A549 (cell line): ENCODE results near the gene PPP2R3A. TPM values are rescaled to one million over a fixed set of nuclear protein-coding genes. Genes with fewer than 3 reads are reported as not detected.
A peak's percentile ranks its signal among the peaks of the same experiment; 100 is the strongest.

Experiments used
- ATAC-seq, 2 experiments: fragments of 200-7000 bp in 1 of 2; fragments of >200 bp in 1 of 2; cut with Nextera tagmentation in 1 of 2; cut with Tn5 transposase in 1 of 2; 3 replicates each; pipeline versions ENCODE4 v1.8.0 to v1.9.1; 2018 to 2020; ENCODE audit warnings: mild to moderate bottlenecking in 1 of 2, moderate library complexity in 1 of 2
- CTCF ChIA-PET: fragments of 300-600 bp; sonication (Branson Sonifier 250); formaldehyde crosslinking; extraction: SDS; loops from one replicate; lab custom pipeline; 2021; ENCODE audit warnings: antibody characterized with exemption, inconsistent platforms; lab: Yijun Ruan, JAX
- POLR2A ChIA-PET: fragments of 350-600 bp; formaldehyde crosslinking; extraction: SDS; loops from one replicate; lab custom pipeline; 2021; ENCODE audit warnings: antibody characterized with exemption, inconsistent platforms; lab: Yijun Ruan, JAX
- DNase-seq, 2 experiments: peaks; one replicate each; pipeline versions ENCODE4 v3.0.0 to v3.0.0-alpha.2; 2011 to 2016; ENCODE audit warnings: low read depth in 1 of 2, low spot score in 1 of 2
- FAIRE-seq: peaks from 2 replicates; lab custom pipeline; 2011; peaks lifted over from hg19 to GRCh38; lab: Jason Lieb, UNC
- H3K27ac ChIP-seq, 2 experiments: fragments of >200 bp; sonication (Bioruptor Twin); formaldehyde crosslinking; 3 replicates each; pipeline ENCODE4 v1.5.1; 2016 to 2017
- H3K4me1 ChIP-seq: fragments of >200 bp; sonication (Bioruptor Twin); formaldehyde crosslinking; 3 replicates; pipeline ENCODE4 v1.6.1; 2016
- H3K4me2 ChIP-seq: fragments of >200 bp; sonication (Bioruptor Twin); formaldehyde crosslinking; 3 replicates; pipeline ENCODE4 v1.6.1; 2016
- H3K4me3 ChIP-seq: fragments of >200 bp; sonication (Bioruptor Twin); formaldehyde crosslinking; 3 replicates; pipeline ENCODE4 v1.5.1; 2016
- H3K9me3 ChIP-seq: fragments of >200 bp; sonication (Bioruptor Twin); formaldehyde crosslinking; 3 replicates; pipeline ENCODE4 v1.6.1; 2016
- BHLHE40 ChIP-seq: IDR thresholded peaks from 2 replicates; pipeline ENCODE4 v1.6.1; 2012; ENCODE audit warnings: low read depth, low read length, inconsistent platforms
- CBX2 ChIP-seq: fragments of 200-600 bp; sonication (generic); IDR thresholded peaks from 2 replicates; pipeline ENCODE4 v1.6.1; 2016; ENCODE audit warnings: low read depth, mild to moderate bottlenecking, borderline replicate concordance
- CEBPB ChIP-seq, 2 experiments: fragments of >200 bp in 1 of 2; sonication (Bioruptor Twin) in 1 of 2; formaldehyde crosslinking in 1 of 2; IDR thresholded peaks; 2 replicates each; pipeline ENCODE4 v1.6.1; 2012 to 2016
- CHD4 ChIP-seq: fragments of 200-600 bp; sonication (generic); IDR thresholded peaks from 2 replicates; pipeline ENCODE4 v1.6.1; 2016; ENCODE audit warnings: antibody characterized with exemption, mild to moderate bottlenecking, borderline replicate concordance
- GATA3 ChIP-seq: IDR thresholded peaks from 2 replicates; pipeline ENCODE4 v1.6.1; 2012; ENCODE audit warnings: borderline replicate concordance
- HDAC2 ChIP-seq: fragments of 200-600 bp; sonication (generic); IDR thresholded peaks from 2 replicates; pipeline ENCODE4 v1.6.1; 2016
- HEYL ChIP-seq: fragments of 250-450 bp; sonication (Bioruptor Pico); IDR thresholded peaks from 2 replicates; pipeline ENCODE4 v1.8.0; 2021; ENCODE audit warnings: mild to moderate bottlenecking, moderate library complexity
- HOXB13 ChIP-seq: fragments of 250-450 bp; sonication (Bioruptor Pico); IDR thresholded peaks from 2 replicates; pipeline ENCODE4 v1.5.0; 2020; ENCODE audit warnings: low read depth, mild to moderate bottlenecking, moderate library complexity
- HOXB5 ChIP-seq: fragments of 250-450 bp; sonication (Bioruptor Pico); IDR thresholded peaks from 2 replicates; pipeline ENCODE4 v1.5.0; 2020; ENCODE audit warnings: mild to moderate bottlenecking, moderate library complexity
- JUN ChIP-seq, 2 experiments: fragments of >200 bp; sonication (Bioruptor Twin); formaldehyde crosslinking; IDR thresholded peaks; 2 replicates in 1 of 2; 3 replicates in 1 of 2; pipeline ENCODE4 v1.6.1; 2016 to 2017
- NPAS2 ChIP-seq: fragments of 250-450 bp; sonication (Bioruptor Pico); IDR thresholded peaks from 2 replicates; pipeline ENCODE4 v1.8.0; 2022; ENCODE audit warnings: mild to moderate bottlenecking, moderate library complexity, borderline replicate concordance
- PHF8 ChIP-seq: fragments of 200-600 bp; sonication (generic); IDR thresholded peaks from 2 replicates; pipeline ENCODE4 v1.6.1; 2016; ENCODE audit warnings: low read depth, mild to moderate bottlenecking, antibody characterized with exemption, moderate library complexity, borderline replicate concordance
- POLR2AphosphoS2 ChIP-seq: conservative IDR thresholded peaks from 2 replicates; pipeline ENCODE4 v1.6.1; 2012; ENCODE audit warnings: low read length, improper control_type of control experiment, inconsistent platforms
- RAD21 ChIP-seq, 2 experiments: fragments of >200 bp in 1 of 2; sonication (Bioruptor Twin) in 1 of 2; formaldehyde crosslinking in 1 of 2; IDR thresholded peaks in 1 of 2; conservative IDR thresholded peaks in 1 of 2; 2 replicates in 1 of 2; 3 replicates in 1 of 2; pipeline ENCODE4 v1.6.1; 2012 to 2018; ENCODE audit warnings: inconsistent platforms in 1 of 2
- RCOR1 ChIP-seq: fragments of 150-350 bp; IDR thresholded peaks from 2 replicates; pipeline ENCODE4 v1.6.1; 2014; ENCODE audit warnings: antibody characterized with exemption, low read length, low read depth
- RFX5 ChIP-seq: fragments of 450-650 bp; IDR thresholded peaks from 2 replicates; pipeline ENCODE4 v1.7.1; 2014; ENCODE audit warnings: antibody characterized with exemption, mild to moderate bottlenecking, moderate library complexity
- RNF2 ChIP-seq: fragments of 200-600 bp; sonication (generic); IDR thresholded peaks from 2 replicates; pipeline ENCODE4 v1.6.1; 2016; ENCODE audit warnings: low read depth, mild to moderate bottlenecking, antibody characterized with exemption, moderate library complexity, borderline replicate concordance
- SMC3 ChIP-seq: fragments of >200 bp; sonication (Bioruptor Twin); formaldehyde crosslinking; IDR thresholded peaks from 3 replicates; pipeline ENCODE4 v1.6.1; 2018; ENCODE audit warnings: inconsistent platforms
- SREBF2 ChIP-seq: fragments of 450-650 bp; IDR thresholded peaks from 2 replicates; pipeline ENCODE4 v1.6.1; 2014; ENCODE audit warnings: mild to moderate bottlenecking, moderate library complexity
- TFCP2L1 ChIP-seq: fragments of 250-450 bp; sonication (Bioruptor Pico); IDR thresholded peaks from 2 replicates; pipeline ENCODE4 v1.5.0; 2021; ENCODE audit warnings: mild to moderate bottlenecking
- ZFP36 ChIP-seq: fragments of 450-650 bp; IDR thresholded peaks from 2 replicates; pipeline ENCODE4 v1.6.1; 2014; ENCODE audit warnings: borderline replicate concordance; ENCODE audit not compliant: partially characterized antibody
- WGBS: methylation state at CpG from one replicate; pipeline ENCODE4 v1.1.6; 2017; ENCODE audit errors: missing lambda C conversion rate; 5-methylcytosine and 5-hydroxymethylcytosine counted together
- polyA plus RNA-seq, 4 experiments: library from polyadenylated mRNA; depleted of rRNA in 3 of 4; stranded (reverse); fragments of >200 nt; fragmentation: RNase III in 1 of 4; extraction: RNeasy Plus Mini Kit Qiagen cat#74134 plus additional on column Dnase treatment in 1 of 4; gene quantifications; 2 replicates in 3 of 4; 3 replicates in 1 of 4; pipeline ENCODE4 v1.2.3, GENCODE V29; 2011 to 2017
- TF ChIP-seq, protein P1 (sequence below): fragments of >200 bp; sonication (Bioruptor Twin); formaldehyde crosslinking; IDR thresholded peaks from 3 replicates; pipeline ENCODE4 v1.5.1; 2016
- TF ChIP-seq, protein P2 (sequence below): IDR thresholded peaks from 2 replicates; pipeline ENCODE4 v1.6.1; 2012
- TF ChIP-seq, protein P3 (sequence below): fragments of 150-350 bp; IDR thresholded peaks from 2 replicates; pipeline ENCODE4 v1.6.1; 2014; ENCODE audit warnings: low read depth, mild to moderate bottlenecking, low read length

PPP2R3A gene
- polyA plus RNA-seq, 2 of the 4 experiments (the other 2 are of a cell fraction) = 1.9 to 3.2 TPM

DNA sequence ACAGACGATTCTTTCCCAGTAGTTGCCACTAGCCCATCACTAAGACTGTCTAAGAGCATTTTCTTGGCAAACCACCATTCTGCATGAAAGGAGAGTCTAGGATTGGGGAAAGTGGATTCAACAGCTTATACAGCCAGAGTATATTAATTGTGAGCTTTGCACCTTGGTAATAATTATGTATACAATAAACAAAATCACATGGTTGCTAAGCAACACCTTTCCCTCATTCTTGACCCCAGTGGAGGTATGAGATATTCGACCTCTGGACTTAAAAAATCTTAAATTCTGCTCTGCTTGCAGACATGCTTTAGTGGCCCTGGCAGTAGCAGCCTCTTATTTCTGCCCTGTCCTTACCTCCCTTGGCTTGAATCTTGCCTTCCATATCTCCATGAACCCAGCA is 73.1 kb downstream of the PPP2R3A start:
- CTCF ChIA-PET = interaction anchor here (0.9 to 8.6 kb wide), 3 partner anchors 16 to 120 kb away, joined by 3 to 112 read pairs (median 5); no protein-coding TSS in a partner anchor

DNA sequence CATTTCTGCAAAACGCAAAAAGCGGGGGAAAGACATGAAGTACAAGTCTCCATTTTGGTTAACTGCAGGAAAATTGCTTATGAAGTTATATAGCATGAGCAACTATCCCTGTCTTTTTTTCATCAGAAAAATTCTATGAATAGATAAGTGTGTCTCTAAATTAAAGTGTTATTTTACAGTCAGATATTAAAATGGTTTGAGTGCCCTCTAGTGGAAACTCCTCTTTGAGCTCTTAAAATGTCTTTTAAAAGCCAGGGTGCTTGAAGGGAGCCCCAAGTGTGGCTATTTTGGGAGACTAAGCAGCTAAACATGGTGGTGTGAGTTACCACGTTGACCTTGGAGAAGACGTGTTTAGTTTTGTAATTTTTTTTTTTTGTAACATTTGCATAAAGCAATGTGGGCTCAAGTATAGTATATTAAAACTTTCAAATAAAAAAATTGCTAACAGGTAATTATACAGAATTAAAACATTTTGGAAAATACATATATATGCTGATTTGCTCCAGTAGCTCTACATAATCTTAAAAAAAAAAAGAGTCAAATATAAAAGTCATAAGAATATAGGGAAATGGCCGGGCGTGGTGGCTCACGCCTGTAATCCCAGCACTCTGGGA is 77.2 kb downstream of the PPP2R3A start:
- no peak overlapping the region for H3K27ac ChIP-seq
- CTCF ChIA-PET = interaction anchor here (0.5 to 8.6 kb wide), 25 partner anchors 9 to 1555 kb away, joined by 3 to 112 read pairs (median 4); no protein-coding TSS in a partner anchor
- H3K4me3 ChIP-seq = no peak overlapping the region
- 68% methylated on average over 7 of the region's 7 CpGs for WGBS
- no peak for FAIRE-seq
- DNase-seq = peak; percentile 19 to 37
- no peak overlapping the region for H3K4me2 ChIP-seq
- ATAC-seq = peak; percentile 47 to 65; a peak in 4 of 6 replicates
- POLR2A ChIA-PET = interaction anchor here (0.7 to 1.3 kb wide), 2 partner anchors 77 to 1431 kb away, joined by 3 to 6 read pairs; partner anchors contain the start of gene PPP2R3A
- no peaks in the 10 kb centered on the region for H3K4me1 ChIP-seq
- H3K9me3 ChIP-seq = no peaks in the 10 kb centered on the region
- TF ChIP-seq RAD21 (conservative IDR thresholded peaks at IDR 0.05 in 1 of 2, IDR thresholded peaks at IDR 0.05 in 1 of 2) = peak; percentile 71 to 74
- no peak for TF ChIP-seq CBX2
- peak; percentile 49 for TF ChIP-seq SMC3
- TF ChIP-seq, protein P1, sequence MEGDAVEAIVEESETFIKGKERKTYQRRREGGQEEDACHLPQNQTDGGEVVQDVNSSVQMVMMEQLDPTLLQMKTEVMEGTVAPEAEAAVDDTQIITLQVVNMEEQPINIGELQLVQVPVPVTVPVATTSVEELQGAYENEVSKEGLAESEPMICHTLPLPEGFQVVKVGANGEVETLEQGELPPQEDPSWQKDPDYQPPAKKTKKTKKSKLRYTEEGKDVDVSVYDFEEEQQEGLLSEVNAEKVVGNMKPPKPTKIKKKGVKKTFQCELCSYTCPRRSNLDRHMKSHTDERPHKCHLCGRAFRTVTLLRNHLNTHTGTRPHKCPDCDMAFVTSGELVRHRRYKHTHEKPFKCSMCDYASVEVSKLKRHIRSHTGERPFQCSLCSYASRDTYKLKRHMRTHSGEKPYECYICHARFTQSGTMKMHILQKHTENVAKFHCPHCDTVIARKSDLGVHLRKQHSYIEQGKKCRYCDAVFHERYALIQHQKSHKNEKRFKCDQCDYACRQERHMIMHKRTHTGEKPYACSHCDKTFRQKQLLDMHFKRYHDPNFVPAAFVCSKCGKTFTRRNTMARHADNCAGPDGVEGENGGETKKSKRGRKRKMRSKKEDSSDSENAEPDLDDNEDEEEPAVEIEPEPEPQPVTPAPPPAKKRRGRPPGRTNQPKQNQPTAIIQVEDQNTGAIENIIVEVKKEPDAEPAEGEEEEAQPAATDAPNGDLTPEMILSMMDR = peak; percentile 66

More for the DNA sequence above, 73.1 kb downstream of the PPP2R3A start:
- H3K9me3 ChIP-seq = no peaks in the 10 kb centered on the region
- no peak overlapping the region for H3K4me3 ChIP-seq
- 46% methylated on average over 2 of the region's 2 CpGs for WGBS
- POLR2A ChIA-PET = no interaction called here
- H3K4me1 ChIP-seq = no peaks in the 10 kb centered on the region
- no peak overlapping the region for H3K4me2 ChIP-seq
- ATAC-seq = no peak
- no peak overlapping the region for H3K27ac ChIP-seq
- FAIRE-seq = no peak
- TF ChIP-seq, protein P2, sequence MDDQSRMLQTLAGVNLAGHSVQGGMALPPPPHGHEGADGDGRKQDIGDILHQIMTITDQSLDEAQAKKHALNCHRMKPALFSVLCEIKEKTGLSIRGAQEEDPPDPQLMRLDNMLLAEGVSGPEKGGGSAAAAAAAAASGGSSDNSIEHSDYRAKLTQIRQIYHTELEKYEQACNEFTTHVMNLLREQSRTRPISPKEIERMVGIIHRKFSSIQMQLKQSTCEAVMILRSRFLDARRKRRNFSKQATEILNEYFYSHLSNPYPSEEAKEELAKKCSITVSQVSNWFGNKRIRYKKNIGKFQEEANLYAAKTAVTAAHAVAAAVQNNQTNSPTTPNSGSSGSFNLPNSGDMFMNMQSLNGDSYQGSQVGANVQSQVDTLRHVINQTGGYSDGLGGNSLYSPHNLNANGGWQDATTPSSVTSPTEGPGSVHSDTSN = no peak
- no peak for TF ChIP-seq HEYL (CRISPR knock-in tag)
- no peak for TF ChIP-seq NPAS2
- TF ChIP-seq GATA3 = no peak
- no peak for TF ChIP-seq SREBF2
- no peak for TF ChIP-seq HOXB5
- no peak for TF ChIP-seq RCOR1
- TF ChIP-seq, protein P3, sequence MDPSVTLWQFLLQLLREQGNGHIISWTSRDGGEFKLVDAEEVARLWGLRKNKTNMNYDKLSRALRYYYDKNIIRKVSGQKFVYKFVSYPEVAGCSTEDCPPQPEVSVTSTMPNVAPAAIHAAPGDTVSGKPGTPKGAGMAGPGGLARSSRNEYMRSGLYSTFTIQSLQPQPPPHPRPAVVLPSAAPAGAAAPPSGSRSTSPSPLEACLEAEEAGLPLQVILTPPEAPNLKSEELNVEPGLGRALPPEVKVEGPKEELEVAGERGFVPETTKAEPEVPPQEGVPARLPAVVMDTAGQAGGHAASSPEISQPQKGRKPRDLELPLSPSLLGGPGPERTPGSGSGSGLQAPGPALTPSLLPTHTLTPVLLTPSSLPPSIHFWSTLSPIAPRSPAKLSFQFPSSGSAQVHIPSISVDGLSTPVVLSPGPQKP = no peak
- no peak for DNase-seq

DNA sequence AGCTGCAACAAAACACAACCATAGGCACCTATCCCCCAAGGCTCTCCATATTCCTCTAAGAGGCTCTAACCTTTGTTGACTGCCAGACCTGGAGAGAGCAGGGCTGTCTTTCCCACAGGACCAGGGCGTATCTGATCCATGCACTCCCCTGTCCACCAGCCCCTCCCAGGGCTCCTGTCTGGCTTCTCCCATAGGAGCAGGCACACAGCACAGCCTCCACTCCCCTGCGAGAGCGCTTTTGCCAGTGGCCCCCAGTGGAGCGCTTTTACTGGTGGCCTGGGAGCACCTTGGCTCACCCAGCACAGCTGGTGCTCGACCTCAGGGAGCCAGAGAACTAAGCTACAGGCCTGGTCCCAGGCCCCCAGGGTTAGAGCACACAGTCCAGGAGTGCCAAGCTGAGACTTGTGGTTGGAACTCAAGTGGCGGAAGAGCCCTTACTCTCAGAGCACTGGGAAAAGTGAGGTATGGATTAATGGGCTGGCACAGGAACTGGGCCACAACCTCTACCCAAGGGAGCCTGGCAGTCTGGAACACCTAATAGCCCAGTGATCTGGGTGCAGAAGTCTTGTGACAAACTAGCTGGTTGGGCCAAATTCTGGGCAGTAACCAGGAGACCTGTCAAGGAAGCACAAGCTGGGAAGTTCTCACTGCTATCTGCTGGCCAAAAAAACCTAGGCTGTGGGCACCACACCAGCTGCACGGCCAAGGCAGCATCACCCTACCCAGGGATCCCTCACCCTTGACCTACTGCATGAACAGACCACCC is 79.6 kb downstream of the PPP2R3A start:
- CTCF ChIA-PET = interaction anchor here (2.1 to 8.6 kb wide), 3 partner anchors 9 to 138 kb away, joined by 4 to 112 read pairs (median 27); no protein-coding TSS in a partner anchor
- Histone ChIP-seq H3K4me1 (no peaks in the 10 kb centered on the region), H3K4me2 (no peak overlapping the region), H3K9me3 (no peaks in the 10 kb centered on the region)
- no peak for FAIRE-seq
- 30% methylated on average over 2 of the region's 7 CpGs for WGBS
- TF ChIP-seq CEBPB (IDR thresholded peaks at IDR 0.05) = no peak
- TF ChIP-seq RCOR1 = no peak
- TF ChIP-seq, protein P3 = no peak
- no peak for TF ChIP-seq POLR2AphosphoS2
- no peak for TF ChIP-seq NPAS2
- no peak for TF ChIP-seq JUN (IDR thresholded peaks at IDR 0.05)
- no peak for TF ChIP-seq SMC3
- TF ChIP-seq ZFP36 = no peak
- TF ChIP-seq TFCP2L1 (CRISPR knock-in tag) = no peak
- TF ChIP-seq HOXB13 (CRISPR knock-in tag) = no peak
- no peak for TF ChIP-seq CHD4
- no peak for TF ChIP-seq BHLHE40
- TF ChIP-seq HDAC2 = no peak
- no peak for TF ChIP-seq RFX5
- no peak for TF ChIP-seq RNF2
- TF ChIP-seq PHF8 = no peak
- TF ChIP-seq, all 56 proteins: peak for 0
- Histone ChIP-seq H3K4me3 (no peak overlapping the region), H3K27ac (no peak overlapping the region)
- POLR2A ChIA-PET = no interaction called here
- ATAC-seq = no peak
- no peak for DNase-seq
